Testis (tissue), 2 donors: ENCODE results near the gene GJA10.

Experiments
- CTCF ChIP-seq, 3 experiments: fragments of 450-650 bp in 2 of 3; fragments of 200-600 bp in 1 of 3; sonication (generic) in 1 of 3; IDR thresholded peaks; one replicate each; pipeline ENCODE4 v1.5.1; 2016 to 2019; ENCODE audit warnings: antibody characterized with exemption in 3 of 3, mild to moderate bottlenecking in 2 of 3, moderate library complexity in 1 of 3
- POLR2A ChIP-seq: fragments of 450-650 bp; IDR thresholded peaks from one replicate; pipeline ENCODE4 v1.6.1; 2017; ENCODE audit warnings: antibody characterized with exemption, mild to moderate bottlenecking, moderate library complexity

- TF ChIP-seq CTCF (IDR thresholded peaks at IDR 0.05) (no peak), POLR2A (no peak)
Observed at GRCh38 chr6:89927264-89927663, 33.0 kb downstream of the GJA10 start.
